NCI-H774 (cell line): Measurements from ENCODE around the gene SLC35B1.
"Not testable (repeated sequence)": the region's sequence is repeated elsewhere in the genome, so short reads cannot be mapped to it uniquely, and the experiment has no call there.

Source experiments
- DNase-seq: peaks from one replicate; lab custom pipeline; 2025; lab: John Stamatoyannopoulos, UW

The SLC35B1 gene

DNA sequence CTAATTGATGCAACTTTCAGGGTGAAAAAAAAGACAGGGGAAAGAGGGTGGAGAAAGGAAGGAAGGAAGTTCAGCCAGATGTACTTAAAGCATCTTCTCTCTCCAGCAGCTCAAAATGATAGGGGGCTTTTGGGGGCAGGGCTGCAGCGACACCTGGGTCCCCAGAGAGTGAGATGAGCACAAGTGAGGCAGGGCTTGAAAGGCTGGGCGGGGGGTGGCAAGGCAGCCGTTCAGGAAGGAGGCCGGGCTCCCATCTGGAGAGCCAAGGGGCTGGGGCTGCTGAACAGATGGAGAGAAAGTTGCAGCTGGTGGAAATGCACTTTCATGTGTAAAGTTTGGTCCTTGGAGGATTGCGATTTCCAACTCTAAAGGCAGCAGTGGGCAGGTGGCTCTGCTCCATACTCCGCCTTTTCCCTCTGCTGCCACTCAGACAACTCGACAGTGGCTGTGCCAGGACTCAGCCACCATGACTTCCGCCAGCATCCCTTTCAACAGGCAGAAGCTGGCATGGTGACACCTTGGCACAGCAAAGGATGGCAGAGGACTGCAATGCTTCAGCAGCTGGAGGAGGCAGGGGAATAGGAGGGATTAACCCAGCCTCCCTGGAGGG is 7.7 kb downstream of the SLC35B1 start:
- no peak for DNase-seq

DNA sequence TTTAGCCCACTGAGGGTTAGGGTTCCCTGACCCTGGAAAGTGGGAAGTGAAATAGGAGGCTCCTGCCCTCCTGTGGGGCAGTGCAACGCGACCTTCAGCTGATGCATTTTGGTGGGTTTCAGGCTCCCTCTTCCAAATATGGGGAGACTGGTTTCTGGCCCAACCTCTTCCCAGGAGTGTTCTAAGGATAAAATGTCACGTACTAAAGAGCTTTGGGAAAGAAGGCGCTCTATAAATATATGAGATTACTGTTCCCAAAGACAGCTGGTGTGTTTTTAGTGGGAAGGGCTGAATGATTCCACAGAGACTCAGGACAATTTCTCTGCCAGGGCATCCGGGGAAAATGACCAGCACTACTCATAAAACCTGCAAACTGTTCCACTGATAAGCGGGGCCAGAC is 9.8 kb downstream of the SLC35B1 start:
- no peak for DNase-seq

DNA sequence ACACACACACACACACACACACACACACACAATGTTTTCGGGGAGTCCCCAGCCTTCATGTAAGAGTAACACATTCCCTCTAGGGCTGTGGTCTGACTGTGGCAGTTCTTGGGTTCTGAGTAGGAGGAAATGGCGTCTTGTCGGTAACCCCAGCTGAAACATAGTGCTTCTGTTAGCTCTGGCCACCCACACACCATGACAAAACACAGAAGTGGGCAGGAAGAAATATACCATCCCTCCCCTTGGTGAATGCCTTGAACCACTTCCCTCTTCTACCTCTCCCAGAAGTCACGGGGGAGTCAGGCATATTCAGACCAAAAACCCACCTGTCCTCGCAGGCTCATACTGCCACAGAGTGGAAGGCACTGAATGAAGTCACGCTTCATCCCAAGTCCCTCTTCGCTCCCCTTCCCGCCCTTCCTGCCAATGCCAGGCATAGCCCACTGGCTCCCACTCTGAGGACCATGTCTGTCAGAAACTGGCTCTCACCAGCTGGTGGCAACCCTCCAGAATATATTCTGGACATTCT is 11.5 kb downstream of the SLC35B1 start:
- no peak for DNase-seq

- no peak for DNase-seq
Measured at GRCh38 chr17:49695698-49696232, 12.0 kb downstream of the SLC35B1 start.

GRCh38 chr17:49694847-49695697 is 12.7 kb downstream of the SLC35B1 start:
- peak; percentile 28 for DNase-seq

DNA sequence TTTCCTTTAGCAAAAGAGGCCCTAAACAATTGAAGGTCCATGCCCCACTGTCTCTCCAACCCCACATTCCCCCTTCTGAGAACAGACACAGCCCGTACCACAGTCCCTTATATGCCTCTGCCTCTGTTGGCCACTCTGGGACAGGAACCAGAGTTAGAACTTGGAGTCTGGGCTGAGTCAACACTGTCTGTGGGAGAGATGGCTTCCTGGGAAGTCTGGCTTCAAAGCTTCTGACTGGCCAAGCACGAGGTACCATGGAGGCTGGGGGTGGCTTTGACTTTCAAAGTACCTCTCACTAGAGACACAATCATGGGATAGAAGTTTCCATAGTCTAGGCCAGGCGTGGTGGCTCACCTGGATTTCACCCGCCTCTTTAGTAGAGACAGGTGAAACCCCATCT is 15.0 kb downstream of the SLC35B1 start:
- DNase-seq: no peak

DNA sequence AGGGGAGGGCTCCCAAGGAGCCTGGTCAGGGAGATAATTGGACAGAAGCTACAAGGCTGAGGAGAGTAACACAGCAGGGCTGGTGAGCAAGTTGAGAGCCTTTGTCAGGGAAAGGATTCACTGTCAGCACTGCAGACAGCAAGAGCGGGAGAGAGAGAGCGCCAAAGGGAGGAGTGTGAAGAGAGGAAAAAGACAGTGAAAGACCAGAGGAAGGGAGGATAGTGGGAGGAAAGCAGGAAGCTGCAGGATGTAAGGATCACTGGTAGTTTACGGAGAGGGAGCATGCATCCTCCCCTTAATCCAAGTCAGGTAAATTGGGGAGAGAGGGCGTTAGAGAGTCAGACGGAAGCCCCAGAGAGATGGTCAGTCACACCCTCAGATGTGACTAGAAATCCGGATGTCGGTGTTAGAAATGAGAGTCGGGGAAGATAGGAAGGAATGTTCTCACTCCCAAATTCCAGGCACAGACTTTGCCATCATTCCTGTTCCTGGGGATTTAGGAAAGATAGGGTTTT is 16.0 kb downstream of the SLC35B1 start:
- no peak for DNase-seq

DNA sequence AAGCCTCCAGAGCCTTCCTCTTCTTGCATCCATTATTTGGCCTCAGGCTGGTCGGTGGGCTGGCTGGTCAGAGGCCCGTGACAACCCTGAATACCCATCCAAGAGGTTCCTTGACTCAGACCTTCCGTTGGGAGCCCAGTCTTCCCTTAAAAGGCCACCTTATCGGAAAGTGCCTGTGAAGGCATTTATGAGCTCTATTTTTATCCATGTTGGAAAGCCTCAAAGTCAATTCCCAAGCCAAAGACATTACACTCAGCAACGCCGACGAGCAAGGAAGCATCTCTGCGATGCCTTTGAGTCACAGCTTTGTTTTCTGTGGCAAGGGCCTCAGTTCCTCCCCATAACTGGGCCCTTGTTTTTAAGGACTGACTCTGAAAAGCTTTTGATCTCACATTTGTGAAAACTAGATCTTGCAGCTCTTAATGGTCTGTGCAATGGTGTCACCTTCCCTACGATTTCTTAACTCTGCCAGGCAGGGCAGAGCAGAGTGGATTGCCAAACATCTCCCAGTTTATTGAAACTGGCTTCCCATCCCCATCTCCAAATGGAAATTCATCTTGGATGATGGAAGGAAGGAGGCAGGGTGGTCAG is 16.6 kb downstream of the SLC35B1 start:
- DNase-seq: no peak

DNA sequence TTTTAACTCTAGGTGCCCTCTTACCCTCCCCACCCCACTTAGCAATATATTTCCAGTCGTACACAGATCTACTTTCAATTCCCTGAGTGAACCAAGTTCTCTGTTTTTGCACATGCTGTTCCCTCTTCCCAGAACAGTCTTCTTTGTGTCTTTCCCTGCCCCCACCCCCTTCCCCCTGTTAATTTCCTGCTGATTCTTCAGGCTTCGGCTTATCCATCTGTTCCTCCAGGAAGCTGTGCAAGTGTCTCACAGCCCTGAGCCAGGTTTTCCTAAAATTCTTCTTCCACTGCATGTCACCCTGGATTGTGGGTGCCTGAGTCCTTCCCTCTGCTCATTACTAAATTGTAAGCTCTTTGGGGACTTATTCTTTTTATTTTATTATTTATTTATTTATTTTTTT is 17.5 kb downstream of the SLC35B1 start:
- DNase-seq: no peak

GRCh38 chr17:49688848-49689247 is 18.9 kb downstream of the SLC35B1 start:
- DNase-seq: no peak

DNA sequence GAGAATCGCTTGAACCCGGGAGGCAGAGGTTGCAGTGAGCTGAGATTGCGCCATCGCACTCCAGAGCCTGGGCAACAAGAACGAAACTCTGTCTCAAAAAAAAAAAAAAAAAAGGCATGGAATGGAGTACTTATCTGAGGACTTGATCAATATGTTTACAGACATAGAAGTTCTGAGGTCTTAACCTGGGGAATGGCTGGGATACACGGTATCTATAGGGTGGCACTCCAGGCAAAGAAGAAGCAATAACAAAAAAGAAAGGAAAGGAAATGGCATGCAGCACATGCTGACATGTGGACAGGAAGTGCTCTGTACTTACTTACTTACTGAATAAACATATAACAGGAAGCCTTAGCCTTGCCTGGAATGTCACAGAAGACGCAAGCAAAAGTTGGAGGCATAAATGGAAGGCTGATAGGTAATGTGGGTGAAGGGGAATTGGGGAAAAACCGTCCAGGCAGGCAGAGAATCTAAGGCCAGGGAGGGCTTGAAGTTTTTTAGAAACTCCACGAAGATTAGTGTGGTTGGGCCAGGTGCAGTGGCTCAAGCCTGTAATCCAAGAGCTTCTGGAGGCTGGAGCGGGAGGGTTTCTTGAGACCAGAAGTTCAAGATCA is 19.8 kb downstream of the SLC35B1 start:
- DNase-seq: no peak

- DNase-seq: no peak
Measured at GRCh38 chr17:49681106-49681979, 26.4 kb downstream of the SLC35B1 start.

DNA sequence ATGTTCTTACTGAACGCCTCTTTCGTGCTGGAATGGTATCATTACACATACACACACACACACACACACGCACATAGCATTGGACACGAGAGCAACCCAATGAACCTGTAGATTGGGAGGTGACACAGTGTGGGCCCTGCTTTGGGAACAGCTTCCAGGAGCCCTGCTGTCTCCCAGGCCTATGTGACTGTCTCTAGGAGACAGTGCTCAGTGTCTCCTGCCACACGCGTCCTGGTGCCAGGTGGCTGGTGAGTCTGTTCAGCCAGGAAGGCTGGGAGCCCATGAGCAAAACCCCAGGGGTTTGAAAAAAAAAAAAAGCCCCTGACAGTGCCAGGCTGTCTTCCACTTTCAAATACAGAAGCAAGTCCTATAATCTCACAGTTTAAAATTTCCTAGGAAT is 27.4 kb downstream of the SLC35B1 start:
- no peak for DNase-seq

- DNase-seq: peak; percentile 100
Measured at GRCh38 chr17:49677933-49678847, 29.6 kb downstream of the SLC35B1 start, which contains the start of gene SPOP. Gene SPOP (minus strand): TSS chr17:49678097. CDS start chr17:49622810, 55,287 bp downstream.

DNA sequence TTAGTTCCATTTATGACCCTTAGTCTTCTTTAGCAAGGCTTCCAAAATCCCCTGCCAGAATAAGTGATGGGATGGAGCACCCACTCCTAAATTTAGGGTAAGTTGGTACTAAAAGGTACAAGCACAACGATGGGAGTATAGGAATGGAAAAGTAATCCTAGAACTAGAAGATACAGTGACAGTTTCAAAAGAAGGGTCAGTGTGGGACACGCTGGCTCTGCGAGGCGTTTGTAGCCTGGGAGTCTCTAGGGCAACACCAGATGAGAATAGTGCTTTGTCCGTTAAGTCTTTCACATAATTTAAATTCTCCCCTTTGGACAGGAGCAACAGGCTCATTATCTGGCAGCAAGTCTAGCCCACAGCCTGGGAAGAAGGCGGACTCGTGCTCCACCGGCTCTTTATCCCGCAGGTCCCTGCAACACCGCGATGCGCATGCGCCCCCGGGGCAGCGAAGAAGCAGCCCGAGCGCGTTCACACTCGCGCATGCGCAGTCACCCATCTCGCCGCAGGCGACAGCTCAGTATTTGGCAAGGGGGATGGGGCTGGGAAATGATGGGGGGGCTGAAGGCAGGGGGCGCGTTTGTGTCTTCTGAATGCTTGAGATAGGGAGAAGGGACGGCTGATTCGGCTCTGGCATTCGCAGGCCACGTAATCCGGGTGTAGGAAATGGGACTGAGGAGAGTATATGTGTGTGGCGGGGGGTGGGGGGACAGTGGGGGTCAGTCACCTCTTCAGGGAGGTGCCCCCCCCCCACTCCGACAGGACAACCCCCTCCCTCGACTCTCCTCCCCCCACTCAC is 30.4 kb downstream of the SLC35B1 start:
- peak; percentile 97 for DNase-seq

DNA sequence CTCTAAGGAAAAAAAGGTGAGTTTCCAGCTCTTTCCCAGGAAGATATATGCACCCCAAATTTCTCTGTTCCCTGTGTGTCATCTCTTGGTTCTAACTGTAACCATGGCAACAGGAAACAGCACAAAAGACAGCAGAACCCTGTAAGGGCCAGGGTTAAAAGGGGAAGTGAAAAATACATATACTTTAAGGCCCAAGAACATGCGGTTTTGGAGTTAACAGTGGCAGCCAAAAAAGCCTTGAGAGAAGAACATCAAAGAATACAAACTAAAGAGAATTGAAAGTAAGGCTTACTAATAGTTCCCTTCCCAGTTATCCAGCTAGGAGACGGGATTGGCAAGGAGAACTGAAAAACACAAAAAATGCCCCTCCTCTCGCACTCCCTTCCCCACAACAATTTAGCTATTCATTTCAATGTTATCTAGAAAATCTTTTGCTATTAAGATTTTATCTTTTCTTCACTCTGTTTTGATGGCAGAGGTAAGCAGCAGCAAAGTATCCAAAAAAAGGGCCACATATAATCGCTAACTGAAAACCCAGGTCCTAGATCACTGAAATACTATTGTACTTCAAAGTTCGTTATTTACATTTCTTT is 31.4 kb downstream of the SLC35B1 start:
- DNase-seq: no peak

- no peak for DNase-seq
Measured at GRCh38 chr17:49674507-49674906, 33.3 kb downstream of the SLC35B1 start.

- not testable (repeated sequence) for DNase-seq
Measured at GRCh38 chr17:49673679-49674078, 34.1 kb downstream of the SLC35B1 start.

DNA sequence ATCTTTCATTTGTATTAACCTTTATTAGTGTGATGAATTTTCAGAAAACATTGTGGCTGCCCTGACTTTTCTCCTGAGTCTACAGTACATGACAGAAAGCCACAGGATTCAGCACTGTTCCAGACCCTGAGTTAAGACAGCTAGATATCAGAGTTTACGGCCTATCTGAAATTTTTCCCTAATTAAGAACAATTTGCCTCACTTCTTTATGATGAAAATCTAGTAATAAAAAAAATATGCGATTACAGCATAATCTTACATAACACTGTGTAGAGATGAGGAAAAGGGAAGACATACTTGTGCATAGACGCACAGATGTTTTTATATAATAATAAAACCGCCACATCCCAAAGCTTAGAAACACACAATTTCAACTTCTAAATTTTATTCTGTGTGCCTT is 37.1 kb downstream of the SLC35B1 start:
- DNase-seq: no peak
